IMR-90 (cell line): ENCODE data around the gene TRUB2. TPM values are rescaled to one million over a fixed set of nuclear protein-coding genes. Genes with fewer than 3 reads are reported as not detected.

Experiments
- ATAC-seq: fragments of 200-7000 bp; cut with Tn5 transposase; 2 replicates; pipeline ENCODE4 v1.9.1; 2020; ENCODE audit warnings: low read depth, mild to moderate bottlenecking, moderate library complexity
- BruUV-seq: library from RNA; stranded (reverse); fragments of 400-500 nt; replicated peaks from 2 replicates; lab custom pipeline; 2021; lab: Mats Ljungman, UMichigan
- CTCF ChIA-PET: fragments of 300-600 bp; formaldehyde crosslinking; extraction: SDS; loops from one replicate; lab custom pipeline; 2021; ENCODE audit warnings: antibody characterized with exemption; lab: Yijun Ruan, JAX
- POLR2A ChIA-PET: fragments of 300-600 bp; sonication (Branson Sonifier 250); formaldehyde crosslinking; loops from one replicate; lab custom pipeline; 2022; ENCODE audit warnings: antibody characterized with exemption; ENCODE audit not compliant: unreplicated experiment; lab: Charles Lee
- DNase-seq: peaks from one replicate; pipeline ENCODE4 v3.0.0; 2013
- H2AFZ ChIP-seq: replicated peaks from 2 replicates; pipeline ENCODE3; 2013; ENCODE audit warnings: low read length, mild to moderate bottlenecking; ENCODE audit not compliant: poor library complexity
- H2AK5ac ChIP-seq: 2 replicates; pipeline ENCODE4 v1.6.1; 2013; ENCODE audit warnings: low read depth, low read length, inconsistent platforms
- H2AK9ac ChIP-seq: replicated peaks from 2 replicates; pipeline ENCODE3; 2013; ENCODE audit warnings: mild to moderate bottlenecking, low read depth, low read length, moderate library complexity; ENCODE audit not compliant: poor library complexity
- H2BK120ac ChIP-seq: 2 replicates; pipeline ENCODE4 v1.6.1; 2013; ENCODE audit warnings: low read depth, low read length, inconsistent platforms
- H2BK15ac ChIP-seq: 3 replicates; pipeline ENCODE4 v1.6.1; 2013; ENCODE audit warnings: low read depth, low read length, inconsistent platforms
- H2BK20ac ChIP-seq: 2 replicates; pipeline ENCODE4 v1.6.1; 2013; ENCODE audit warnings: low read depth, mild to moderate bottlenecking, inconsistent platforms, low read length, moderate library complexity
- H2BK5ac ChIP-seq: 2 replicates; pipeline ENCODE4 v1.6.1; 2013; ENCODE audit warnings: mild to moderate bottlenecking, low read depth, low read length, inconsistent platforms; ENCODE audit not compliant: poor library complexity, severe bottlenecking
- H3K14ac ChIP-seq: replicated peaks from 2 replicates; pipeline ENCODE4 v1.6.1; 2013; ENCODE audit warnings: low read depth, low read length, inconsistent platforms
- H3K18ac ChIP-seq: 2 replicates; pipeline ENCODE4 v1.6.1; 2013; ENCODE audit warnings: low read depth, low read length, control low read depth
- H3K23ac ChIP-seq: 2 replicates; pipeline ENCODE4 v1.6.1; 2013; ENCODE audit warnings: low read depth, low read length, inconsistent platforms
- H3K27ac ChIP-seq: 2 replicates; pipeline ENCODE4 v1.5.1; 2013; ENCODE audit warnings: mild to moderate bottlenecking, control low read depth, low read length; ENCODE audit not compliant: insufficient read depth
- H3K27me3 ChIP-seq: 2 replicates; pipeline ENCODE4 v1.6.1; 2013; ENCODE audit warnings: low read length; ENCODE audit not compliant: control insufficient read depth, insufficient read depth
- H3K36me3 ChIP-seq: 2 replicates; pipeline ENCODE4 v1.6.1; 2013; ENCODE audit warnings: low read length, mixed read lengths; ENCODE audit not compliant: control insufficient read depth, insufficient read depth
- H3K4ac ChIP-seq: 2 replicates; pipeline ENCODE4 v1.6.1; 2013; ENCODE audit warnings: low read depth, low read length, inconsistent platforms
- H3K4me1 ChIP-seq: 2 replicates; pipeline ENCODE4 v1.6.1; 2013; ENCODE audit warnings: low read length, mixed read lengths; ENCODE audit not compliant: control insufficient read depth, insufficient read depth
- H3K4me2 ChIP-seq: 2 replicates; pipeline ENCODE4 v1.6.1; 2013; ENCODE audit warnings: low read depth, mild to moderate bottlenecking, control low read depth, low read length, moderate library complexity
- H3K4me3 ChIP-seq: 2 replicates; pipeline ENCODE4 v1.5.1; 2013; ENCODE audit warnings: low read depth, mild to moderate bottlenecking, control low read depth, low read length, moderate library complexity; ENCODE audit not compliant: insufficient read depth
- H3K56ac ChIP-seq: 2 replicates; pipeline ENCODE4 v1.6.1; 2013; ENCODE audit warnings: low read length, inconsistent platforms; ENCODE audit not compliant: insufficient read depth; ENCODE audit errors: extremely low read depth
- H3K79me1 ChIP-seq, 2 experiments: 2 replicates each; pipeline ENCODE4 v1.6.1; 2013; ENCODE audit warnings: low read length in 2 of 2, inconsistent platforms in 1 of 2, low read depth in 1 of 2
- H3K9ac ChIP-seq: 2 replicates; pipeline ENCODE4 v1.6.1; 2013; ENCODE audit warnings: low read depth, low read length, control low read depth
- H3K9me1 ChIP-seq: 2 replicates; pipeline ENCODE4 v1.6.1; 2013; ENCODE audit warnings: low read length, inconsistent platforms; ENCODE audit not compliant: insufficient read depth
- H3K9me3 ChIP-seq: 2 replicates; pipeline ENCODE4 v1.6.1; 2013; ENCODE audit warnings: low read length; ENCODE audit not compliant: control insufficient read depth, insufficient read depth
- H4K20me1 ChIP-seq: 2 replicates; pipeline ENCODE4 v1.6.1; 2013; ENCODE audit warnings: low read length, inconsistent platforms; ENCODE audit not compliant: insufficient read depth
- H4K5ac ChIP-seq: 2 replicates; pipeline ENCODE4 v1.6.1; 2013; ENCODE audit warnings: mild to moderate bottlenecking, low read depth, low read length, control low read depth
- H4K8ac ChIP-seq, 2 experiments: 2 replicates each; pipeline ENCODE4 v1.6.1; 2013; ENCODE audit warnings: low read depth in 2 of 2, low read length in 2 of 2, control low read depth in 1 of 2, inconsistent platforms in 1 of 2
- H4K91ac ChIP-seq: 2 replicates; pipeline ENCODE4 v1.6.1; 2013; ENCODE audit warnings: low read depth, low read length, inconsistent platforms; ENCODE audit not compliant: insufficient read depth
- BHLHE40 ChIP-seq: fragments of 150-350 bp; IDR thresholded peaks from 2 replicates; pipeline ENCODE4 v1.6.1; 2016; ENCODE audit warnings: mild to moderate bottlenecking, low read depth, low read length
- CHD1 ChIP-seq: IDR thresholded peaks from 2 replicates; pipeline ENCODE4 v1.6.1; 2012; ENCODE audit warnings: low read depth, low read length, improper control_type of control experiment
- CTCF ChIP-seq: conservative IDR thresholded peaks from 2 replicates; pipeline ENCODE4 v1.5.1; 2012; ENCODE audit warnings: mild to moderate bottlenecking, low read depth, low read length, improper control_type of control experiment
- MAFK ChIP-seq: IDR thresholded peaks from 2 replicates; pipeline ENCODE4 v1.6.1; 2012; ENCODE audit warnings: low read depth, low read length, improper control_type of control experiment
- NFE2L2 ChIP-seq: fragments of 150-350 bp; IDR thresholded peaks from 2 replicates; pipeline ENCODE4 v1.6.1; 2016; ENCODE audit warnings: low read depth, mild to moderate bottlenecking, low read length
- RAD21 ChIP-seq: IDR thresholded peaks from 2 replicates; pipeline ENCODE4 v1.6.1; 2012; ENCODE audit warnings: low read length, improper control_type of control experiment
- RCOR1 ChIP-seq: IDR thresholded peaks from 2 replicates; pipeline ENCODE4 v1.6.1; 2012; ENCODE audit warnings: mild to moderate bottlenecking, low read length, improper control_type of control experiment; ENCODE audit not compliant: insufficient replicate concordance
- RFX5 ChIP-seq: IDR thresholded peaks from 2 replicates; pipeline ENCODE4 v1.8.0; 2012; ENCODE audit warnings: low read depth, mild to moderate bottlenecking, low read length, moderate library complexity
- USF2 ChIP-seq: fragments of 150-350 bp; IDR thresholded peaks from 2 replicates; pipeline ENCODE4 v1.6.1; 2017; ENCODE audit warnings: mild to moderate bottlenecking, antibody characterized with exemption, low read length, low read depth
- WGBS, 2 experiments: methylation state at CpG; one replicate each; pipeline versions ENCODE4 v1.1.5 to v1.1.7; 2013; ENCODE audit warnings: missing lambda C conversion rate in 2 of 2; ENCODE audit not compliant: insufficient read length in 1 of 2; ENCODE audit errors: extremely low coverage in 2 of 2; 5-methylcytosine and 5-hydroxymethylcytosine counted together
- dilution Hi-C: fragments of 300-500 bp; cut with HindIII; formaldehyde crosslinking; loops from one replicate; pipeline ENCODE4 v1.14.3; 2018; ENCODE audit warnings: low sequenced_read_pairs; ENCODE audit not compliant: unreplicated experiment
- in situ Hi-C: fragments of 300-500 bp; cut with MboI; formaldehyde crosslinking; loops from 3 replicates; pipeline ENCODE4 v1.14.3; 2019; ENCODE audit warnings: low sequenced_read_pairs, inconsistent platforms, mixed read lengths
- intact Hi-C: fragments of 100-400 bp; cut with micrococcal nuclease; formaldehyde crosslinking; loops from 2 replicates; pipeline ENCODE4 v1.10.0; 2022
- polyA plus RNA-seq, 3 experiments: library from polyadenylated mRNA; depleted of rRNA; stranded (reverse); fragments of >200 nt; gene quantifications; 2 replicates each; pipeline ENCODE4 v1.2.3, GENCODE V29; 2012; ENCODE audit warnings: low replicate concordance in 1 of 3
- total RNA-seq: library from RNA; depleted of rRNA; stranded (reverse); fragments of >200 nt; gene quantifications from 2 replicates; pipeline ENCODE4 v1.2.3, GENCODE V29; 2012

TRUB2 gene
- total and polyA plus RNA-seq, 2 of the 4 experiments (the other 2 are of a cell fraction): 18.0 to 21.3 TPM

DNA sequence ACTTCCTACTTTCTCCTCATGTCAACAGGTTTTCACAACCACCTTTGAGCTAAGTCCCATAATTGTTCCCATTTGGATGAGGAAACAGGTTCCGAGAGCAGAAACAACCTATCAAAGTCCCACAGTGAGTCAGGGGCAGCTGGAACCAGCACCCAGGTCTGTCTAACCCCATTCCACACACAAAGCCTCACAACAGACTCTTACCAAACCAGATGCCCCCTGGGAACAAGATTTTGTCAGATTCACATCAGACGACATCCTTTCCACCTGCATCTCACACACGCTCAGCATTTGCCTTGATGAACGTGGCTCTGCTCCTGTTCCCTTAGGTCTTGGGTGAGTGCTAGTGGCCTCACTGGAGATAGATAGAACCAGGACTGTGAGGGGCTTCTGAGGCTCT lies 29.2 kb downstream of the TRUB2 start:
- no peak overlapping the region for H3K23ac ChIP-seq
- peaks cover 5% of the 10 kb centered on the region for H3K4me1 ChIP-seq
- H2AK5ac ChIP-seq: no peak overlapping the region
- CTCF ChIA-PET: interaction anchor here (0.6 kb wide), 1 partner anchor 62 kb away, joined by 4 read pairs; no protein-coding TSS in a partner anchor
- dilution Hi-C loops: no loop called here
- H4K8ac ChIP-seq: no peak overlapping the region
- POLR2A ChIA-PET: no interaction called here
- no peak overlapping the region for H4K5ac ChIP-seq
- ATAC-seq (no peak), DNase-seq (no peak)
- H2BK15ac ChIP-seq: no peak overlapping the region
- peaks cover 0 to 8% of the 10 kb centered on the region in 2 experiments; a peak in 1 of 4 replicates for H3K79me1 ChIP-seq
- H2BK120ac ChIP-seq: no peak overlapping the region
- H3K4ac ChIP-seq: no peak overlapping the region
- H3K27me3 ChIP-seq: no peaks in the 10 kb centered on the region
- no peak overlapping the region for H3K56ac ChIP-seq
- H2BK20ac ChIP-seq: no peak overlapping the region
- no peaks in the 10 kb centered on the region for H3K9me3 ChIP-seq
- H3K27ac ChIP-seq: no peak overlapping the region
- H2AFZ ChIP-seq: no peak overlapping the region
- no peak overlapping the region for H2BK5ac ChIP-seq
- no peaks in the 10 kb centered on the region for H4K20me1 ChIP-seq
- H3K9ac ChIP-seq: no peak overlapping the region
- intact Hi-C loops: no loop called here
- H3K36me3 ChIP-seq: peaks cover 10% of the 10 kb centered on the region; the same call in 1 of the 2 replicates
- WGBS, 2 experiments: no CpG with 5 or more reads among the region's 4 CpGs
- no peak overlapping the region for H4K91ac ChIP-seq
- no peak overlapping the region for H3K4me2 ChIP-seq
- no peak overlapping the region for H3K18ac ChIP-seq
- peaks cover 12% of the 10 kb centered on the region; the same call in 1 of the 2 replicates for H3K9me1 ChIP-seq
- in situ Hi-C loops: loop anchor here (10.0 kb wide), 1 partner anchor 262 kb away; the partner anchor contains the start of gene SPTAN1
- BruUV-seq: no TSS peak
- no peak overlapping the region for H2AK9ac ChIP-seq
- no peak for TF ChIP-seq NFE2L2
- no peak for TF ChIP-seq BHLHE40
- TF ChIP-seq MAFK: no peak
- no peak for TF ChIP-seq RCOR1
- TF ChIP-seq USF2: no peak
- TF ChIP-seq RAD21: no peak
- no peak for TF ChIP-seq CHD1
- no peak for TF ChIP-seq CTCF
- TF ChIP-seq RFX5: no peak
- no peak overlapping the region for H3K4me3 ChIP-seq
- no peak overlapping the region for H3K14ac ChIP-seq
